ENCODE measurements around the gene FJX1.

FJX1 gene

DNA sequence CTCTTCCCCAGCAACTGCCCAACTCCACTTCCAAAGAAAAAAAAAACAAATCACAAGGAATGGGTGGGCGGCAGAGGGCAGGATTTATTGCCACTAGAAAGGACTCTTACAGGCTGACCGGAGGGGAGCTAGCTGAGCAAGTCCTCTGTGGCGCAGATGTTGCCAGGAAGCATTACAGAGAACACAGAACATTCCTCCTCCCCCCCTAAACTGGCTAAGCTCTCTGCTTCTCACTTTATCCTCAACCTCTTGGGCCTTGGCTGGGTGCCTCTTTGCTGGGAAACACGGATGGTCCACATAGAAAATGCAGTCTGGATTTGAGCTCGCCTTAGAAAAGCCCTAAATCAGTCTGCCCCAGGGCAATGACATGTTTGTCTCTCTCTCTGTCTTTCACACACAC is 12.6 kb upstream of the FJX1 start:
- FAIRE-seq, result no peak

DNA sequence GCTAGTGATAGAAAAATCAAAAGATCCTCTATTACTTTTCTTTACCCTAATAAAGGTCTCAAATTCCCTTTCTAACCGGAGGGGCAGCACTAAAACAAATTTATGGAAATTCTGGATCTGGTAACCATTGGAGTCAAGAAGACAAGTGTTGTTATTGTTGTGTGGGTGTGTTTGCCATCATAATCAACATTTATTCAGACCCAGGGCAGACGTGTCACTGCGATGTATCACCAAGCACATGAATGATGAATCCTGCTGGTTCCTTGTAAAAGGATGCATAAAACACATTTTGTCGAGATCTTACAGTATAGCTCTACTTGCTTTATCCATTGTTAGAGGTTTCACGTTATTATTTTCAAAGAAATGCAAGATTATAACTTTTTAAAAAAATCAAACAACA is 12.1 kb upstream of the FJX1 start:
- DNase-seq (ENCODE audit: extremely low spot score, insufficient read length, low read depth), result no peak
- FAIRE-seq, result no peak

More for the DNA sequence above, 12.6 kb upstream of the FJX1 start:
- DNase-seq (ENCODE audit: extremely low spot score, insufficient read length, low read depth), result no peak

DNA sequence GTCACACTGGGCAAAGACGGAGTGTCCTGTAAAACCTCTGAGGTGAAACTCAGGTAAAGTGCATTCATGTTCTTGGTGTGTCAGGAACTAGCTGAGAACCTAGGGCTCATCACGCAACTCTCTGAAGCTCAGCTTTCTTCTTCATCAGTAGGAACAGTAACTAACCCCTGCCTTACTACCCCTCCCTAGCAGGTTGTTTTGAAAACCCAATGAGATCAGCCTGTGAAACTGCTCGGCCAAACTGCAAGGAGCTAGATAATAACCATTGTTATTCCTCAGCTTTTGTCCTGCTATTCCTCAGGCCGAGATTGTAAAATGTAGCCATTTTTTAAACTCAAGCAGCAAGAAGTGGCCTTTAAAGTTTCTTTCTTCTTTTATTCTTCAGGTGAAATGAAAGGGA is 9.8 kb upstream of the FJX1 start:
- no peak for DNase-seq (ENCODE audit: extremely low spot score, insufficient read length, low read depth)
- FAIRE-seq, result no peak

DNA sequence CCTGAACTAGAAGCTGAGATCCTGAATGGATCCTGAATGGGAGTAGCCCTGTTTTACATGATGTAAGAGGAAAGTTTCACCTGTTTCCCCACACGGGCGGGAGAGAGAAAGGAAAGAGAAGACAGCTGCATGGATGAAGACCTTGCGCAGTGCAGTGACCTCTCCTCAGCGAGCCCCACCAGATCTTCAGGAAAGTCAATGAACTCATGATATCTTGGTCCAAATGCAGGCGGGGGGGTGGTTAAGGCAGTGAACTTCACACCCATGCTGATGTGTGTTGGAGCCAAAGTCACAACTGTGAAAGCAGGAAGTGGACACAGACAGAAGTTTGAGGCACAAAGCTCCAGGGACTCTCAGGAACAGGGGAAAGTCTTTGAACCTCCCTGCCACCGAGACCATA is 8.6 kb upstream of the FJX1 start:
- no peak for FAIRE-seq
- DNase-seq (ENCODE audit: extremely low spot score, insufficient read length, low read depth), result no peak

DNA sequence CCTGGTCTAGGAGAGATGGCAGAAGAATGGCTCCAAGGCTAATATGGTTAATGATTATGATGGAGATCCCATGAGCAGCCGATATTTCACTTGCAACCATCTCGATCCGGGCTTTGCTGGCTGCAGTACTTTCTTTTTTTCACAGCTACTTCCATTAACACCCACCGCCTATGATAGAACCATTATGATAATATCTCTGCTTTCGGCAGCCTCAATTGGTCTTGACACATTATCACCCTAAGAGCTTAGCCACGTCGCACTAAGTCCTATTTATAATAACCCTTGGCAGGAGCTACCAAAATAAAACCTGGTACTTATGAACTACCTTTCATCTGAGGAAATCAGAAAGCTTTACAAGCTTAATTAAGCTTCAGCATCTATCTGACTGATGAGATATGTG is 7.6 kb upstream of the FJX1 start:
- FAIRE-seq (no peak), DNase-seq (ENCODE audit: extremely low spot score, insufficient read length, low read depth) (no peak)

DNA sequence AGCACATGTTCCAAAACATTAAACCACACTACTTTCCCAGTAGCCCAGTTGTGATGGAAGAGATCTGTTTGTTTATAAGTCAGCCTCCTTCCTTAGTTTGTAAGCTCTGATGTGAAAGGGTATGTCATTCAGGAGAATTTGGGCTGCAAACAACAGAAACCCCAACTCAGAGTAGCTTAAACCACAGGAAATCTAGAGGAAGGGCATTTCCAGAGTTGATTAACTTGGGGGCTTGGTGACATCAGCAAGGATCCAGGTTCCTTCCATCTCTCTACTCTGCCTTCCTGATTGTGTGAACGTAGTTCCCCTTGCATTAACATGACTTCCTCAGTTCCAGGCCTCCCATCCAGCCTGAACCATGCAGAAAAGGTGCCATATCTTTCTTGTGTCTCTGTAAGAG is 6.5 kb upstream of the FJX1 start:
- no peak for FAIRE-seq
- no peak for DNase-seq (ENCODE audit: extremely low spot score, insufficient read length, low read depth)

DNA sequence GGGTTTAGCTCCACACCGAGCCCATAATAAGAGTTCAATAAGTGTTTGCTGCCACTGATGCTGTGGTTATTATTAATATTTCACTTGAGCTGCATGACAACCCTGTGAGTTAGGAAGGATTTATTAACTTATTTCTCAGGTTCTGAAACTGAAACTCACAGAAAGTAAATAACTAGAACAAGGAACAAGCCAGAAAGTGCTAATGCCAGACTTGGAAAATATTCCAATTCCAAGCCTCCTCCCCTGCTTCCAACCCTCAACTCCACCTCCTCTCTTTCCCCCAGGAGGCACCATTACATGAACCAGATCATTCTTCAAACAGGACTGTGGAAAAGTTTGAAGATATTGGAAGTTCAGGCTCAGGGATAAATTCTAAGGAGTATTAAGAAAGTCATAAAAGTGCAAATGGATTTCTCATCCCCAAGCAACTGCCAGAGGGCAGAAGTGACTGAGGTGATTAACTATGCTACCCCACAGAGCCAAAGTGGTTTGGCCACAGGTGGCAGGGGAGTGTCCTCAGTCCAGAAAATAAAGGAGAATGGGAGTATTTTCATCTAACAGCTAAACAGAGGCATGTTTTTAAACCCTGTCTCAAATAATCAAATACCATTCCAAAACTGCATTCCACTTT is 3.2 kb upstream of the FJX1 start:
- FAIRE-seq (peak; percentile 55), DNase-seq (ENCODE audit: extremely low spot score, insufficient read length, low read depth) (no peak)

DNA sequence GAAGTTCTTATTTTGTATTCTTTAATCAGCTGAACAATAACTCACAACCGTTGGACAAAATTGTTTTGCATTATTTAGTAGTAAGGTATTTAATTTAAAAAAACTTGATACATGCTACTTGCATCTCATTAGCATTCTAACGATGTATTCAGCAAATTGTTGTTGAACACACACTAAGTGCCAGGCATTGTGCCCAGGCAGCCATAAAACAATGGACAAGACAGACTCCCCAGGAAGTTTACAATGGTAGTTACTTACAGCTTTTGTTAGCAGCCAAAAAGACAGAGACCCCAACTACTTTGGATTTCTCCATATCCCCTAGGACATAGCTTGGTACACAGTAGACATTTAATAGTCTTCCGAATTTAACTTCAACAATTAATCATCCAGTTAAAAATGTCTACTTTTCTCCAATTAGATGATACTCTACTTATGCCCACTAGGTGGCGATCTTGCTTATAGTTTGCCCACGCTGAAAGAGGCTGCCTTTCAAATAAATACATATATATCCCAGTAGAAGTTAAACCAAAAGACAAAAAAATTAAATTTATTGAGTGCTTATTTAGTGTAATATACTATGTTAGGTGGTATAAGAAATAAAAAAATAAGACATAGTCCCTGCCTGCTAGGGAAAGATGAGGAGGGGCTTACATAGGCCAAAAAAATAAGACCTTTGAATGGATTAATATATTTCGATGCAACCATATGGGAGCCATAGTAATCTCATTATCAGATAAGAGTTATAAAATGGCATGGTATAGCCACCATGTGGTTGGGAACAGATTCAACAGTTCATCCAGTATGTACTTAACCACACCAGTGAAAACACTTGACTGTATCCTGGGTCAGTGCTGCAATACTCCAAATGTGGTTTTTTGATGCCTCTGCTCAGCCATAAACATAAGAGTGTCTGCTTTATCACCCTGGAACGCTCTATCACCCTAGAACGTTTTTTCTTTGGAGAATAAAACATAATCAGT is 2.0 kb upstream of the FJX1 start:
- peak; percentile 73 for FAIRE-seq
- DNase-seq (ENCODE audit: extremely low spot score, insufficient read length, low read depth), result peak; percentile 25

DNA sequence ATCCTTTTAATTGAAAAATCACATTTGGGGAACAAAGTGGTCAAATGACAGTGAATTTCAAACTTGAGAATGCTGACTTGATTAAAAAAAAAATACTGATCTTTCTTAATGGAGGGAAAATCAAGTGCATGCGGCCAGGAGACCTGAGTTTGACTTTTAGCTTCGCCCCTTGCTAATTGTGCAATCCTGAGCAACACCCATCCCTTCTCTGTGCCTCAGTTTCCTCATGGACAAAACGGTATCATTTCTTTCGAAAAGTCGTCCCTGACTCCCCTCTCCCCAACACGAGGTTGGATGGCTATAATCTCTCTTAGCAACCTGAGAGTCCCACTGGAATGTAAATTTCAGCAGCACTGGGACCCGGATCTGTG is 959 bp upstream of the FJX1 start:
- no peak for FAIRE-seq
- DNase-seq (ENCODE audit: extremely low spot score, insufficient read length, low read depth), result no peak

DNA sequence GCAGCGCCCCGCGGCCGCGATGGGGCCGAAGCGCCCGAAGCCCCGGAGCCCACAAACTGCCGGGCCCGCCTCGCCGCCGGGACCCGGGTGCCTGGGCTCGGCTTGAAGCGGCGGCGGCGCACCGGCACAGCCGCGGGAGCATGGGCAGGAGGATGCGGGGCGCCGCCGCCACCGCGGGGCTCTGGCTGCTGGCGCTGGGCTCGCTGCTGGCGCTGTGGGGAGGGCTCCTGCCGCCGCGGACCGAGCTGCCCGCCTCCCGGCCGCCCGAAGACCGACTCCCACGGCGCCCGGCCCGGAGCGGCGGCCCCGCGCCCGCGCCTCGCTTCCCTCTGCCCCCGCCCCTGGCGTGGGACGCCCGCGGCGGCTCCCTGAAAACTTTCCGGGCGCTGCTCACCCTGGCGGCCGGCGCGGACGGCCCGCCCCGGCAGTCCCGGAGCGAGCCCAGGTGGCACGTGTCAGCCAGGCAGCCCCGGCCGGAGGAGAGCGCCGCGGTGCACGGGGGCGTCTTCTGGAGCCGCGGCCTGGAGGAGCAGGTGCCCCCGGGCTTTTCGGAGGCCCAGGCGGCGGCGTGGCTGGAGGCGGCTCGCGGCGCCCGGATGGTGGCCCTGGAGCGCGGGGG is 346 bp downstream of the FJX1 start:
- DNase-seq (ENCODE audit: extremely low spot score, insufficient read length, low read depth), result peak; percentile 36
- no peak for FAIRE-seq

DNA sequence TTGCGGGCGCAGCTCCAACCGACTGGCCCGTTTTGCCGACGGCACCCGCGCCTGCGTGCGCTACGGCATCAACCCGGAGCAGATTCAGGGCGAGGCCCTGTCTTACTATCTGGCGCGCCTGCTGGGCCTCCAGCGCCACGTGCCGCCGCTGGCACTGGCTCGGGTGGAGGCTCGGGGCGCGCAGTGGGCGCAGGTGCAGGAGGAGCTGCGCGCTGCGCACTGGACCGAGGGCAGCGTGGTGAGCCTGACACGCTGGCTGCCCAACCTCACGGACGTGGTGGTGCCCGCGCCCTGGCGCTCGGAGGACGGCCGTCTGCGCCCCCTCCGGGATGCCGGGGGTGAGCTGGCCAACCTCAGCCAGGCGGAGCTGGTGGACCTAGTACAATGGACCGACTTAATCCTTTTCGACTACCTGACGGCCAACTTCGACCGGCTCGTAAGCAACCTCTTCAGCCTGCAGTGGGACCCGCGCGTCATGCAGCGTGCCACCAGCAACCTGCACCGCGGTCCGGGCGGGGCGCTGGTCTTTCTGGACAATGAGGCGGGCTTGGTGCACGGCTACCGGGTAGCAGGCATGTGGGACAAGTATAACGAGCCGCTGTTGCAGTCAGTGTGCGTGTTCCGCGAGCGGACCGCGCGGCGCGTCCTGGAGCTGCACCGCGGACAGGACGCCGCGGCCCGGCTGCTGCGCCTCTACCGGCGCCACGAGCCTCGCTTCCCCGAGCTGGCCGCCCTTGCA is 1.0 kb downstream of the FJX1 start:
- FAIRE-seq (no peak), DNase-seq (ENCODE audit: extremely low spot score, insufficient read length, low read depth) (peak; percentile 12)

DNA sequence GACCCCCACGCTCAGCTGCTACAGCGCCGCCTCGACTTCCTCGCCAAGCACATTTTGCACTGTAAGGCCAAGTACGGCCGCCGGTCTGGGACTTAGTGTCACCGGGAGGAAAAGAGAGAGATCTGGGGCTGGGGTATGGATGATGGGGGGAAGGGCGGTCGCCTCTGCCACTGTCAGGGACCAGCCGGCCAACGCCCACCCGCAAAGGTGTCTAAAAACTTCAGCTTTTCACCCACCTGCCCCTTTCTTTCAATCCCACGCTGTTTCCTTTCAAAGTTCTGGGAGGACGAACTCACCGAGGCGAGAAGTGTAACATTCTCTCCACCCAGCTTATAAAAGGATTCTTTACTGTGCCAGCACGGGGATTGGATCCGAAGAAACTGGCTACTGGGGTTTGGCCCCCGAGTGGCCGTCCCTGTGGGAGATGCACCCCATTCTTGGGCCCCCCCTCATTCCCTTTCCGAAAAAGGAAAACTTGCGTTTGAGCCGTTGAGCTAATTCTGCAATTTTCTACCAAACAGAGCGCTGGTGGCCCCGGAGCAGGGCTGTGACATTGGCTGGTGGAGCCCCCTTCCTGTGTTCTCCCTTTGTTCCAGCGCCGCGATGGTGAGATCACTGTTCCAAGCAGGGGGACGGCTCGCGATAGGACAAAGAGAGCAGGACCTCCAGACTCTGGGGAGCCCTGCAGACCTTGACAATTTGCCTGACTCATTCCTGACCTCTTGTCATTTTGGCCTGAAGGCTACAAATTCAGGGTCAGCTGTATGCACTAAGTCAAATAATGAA is 1.8 kb downstream of the FJX1 start:
- DNase-seq (ENCODE audit: extremely low spot score, insufficient read length, low read depth) (no peak), FAIRE-seq (no peak)

DNA sequence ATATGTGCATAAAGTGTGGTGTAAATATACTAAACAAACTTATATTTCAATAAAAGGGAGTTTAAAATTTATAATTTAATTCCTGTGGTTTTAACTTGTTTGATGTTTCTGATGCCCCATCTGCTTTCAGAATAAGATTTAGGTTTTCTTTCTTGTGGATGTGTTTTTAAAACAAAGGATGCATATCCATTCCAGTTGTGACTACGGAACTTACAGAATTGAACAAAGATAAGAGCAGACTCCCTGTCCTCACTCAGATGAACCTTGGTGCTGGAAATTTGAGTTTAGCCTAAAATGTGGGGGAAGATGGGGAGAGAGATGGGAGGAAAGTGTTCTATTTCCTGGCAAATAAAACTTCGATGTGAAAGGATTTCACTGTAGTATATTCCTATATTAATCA is 2.5 kb downstream of the FJX1 start:
- FAIRE-seq, result no peak
- no peak for DNase-seq (ENCODE audit: extremely low spot score, insufficient read length, low read depth)

DNA sequence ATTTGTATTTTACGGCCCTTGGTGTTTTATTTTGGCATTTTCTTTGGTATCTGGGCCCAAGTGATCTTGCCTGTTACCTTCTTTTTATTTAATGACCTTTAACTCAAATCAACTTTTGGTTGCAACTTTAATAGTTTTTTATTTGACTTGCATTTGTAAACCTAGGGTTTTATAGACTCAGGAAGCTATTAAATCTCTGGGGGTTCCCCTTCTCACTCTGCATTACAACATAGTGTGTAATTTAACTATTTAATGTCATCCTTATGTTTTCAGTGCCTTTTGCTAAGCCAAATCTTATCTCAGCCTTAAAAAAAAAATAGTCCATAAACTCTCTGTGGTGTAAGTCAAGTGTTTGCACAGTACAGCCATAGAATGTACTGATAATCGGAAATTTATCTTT is 3.4 kb downstream of the FJX1 start:
- DNase-seq (ENCODE audit: extremely low spot score, insufficient read length, low read depth), result no peak
- FAIRE-seq, result no peak

DNA sequence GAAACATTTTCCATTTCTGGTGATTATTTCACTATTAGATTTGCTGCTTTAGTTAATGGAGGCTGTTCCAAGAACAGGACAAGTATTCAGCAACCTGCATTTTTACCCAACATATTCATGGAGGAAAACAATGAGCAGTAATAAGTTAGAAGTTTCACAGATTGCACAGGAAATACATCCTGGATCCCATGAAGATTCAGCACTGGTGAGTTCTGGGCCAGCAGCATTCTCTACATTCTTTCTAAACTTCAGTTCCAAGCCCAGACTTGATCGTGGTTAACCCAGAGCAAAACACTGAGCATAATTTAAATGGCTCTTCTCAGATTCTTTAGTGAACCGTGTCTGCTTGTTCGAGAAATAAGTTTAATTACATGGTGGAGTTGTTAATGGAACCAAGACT is 3.8 kb downstream of the FJX1 start:
- no peak for DNase-seq (ENCODE audit: extremely low spot score, insufficient read length, low read depth)

DNA sequence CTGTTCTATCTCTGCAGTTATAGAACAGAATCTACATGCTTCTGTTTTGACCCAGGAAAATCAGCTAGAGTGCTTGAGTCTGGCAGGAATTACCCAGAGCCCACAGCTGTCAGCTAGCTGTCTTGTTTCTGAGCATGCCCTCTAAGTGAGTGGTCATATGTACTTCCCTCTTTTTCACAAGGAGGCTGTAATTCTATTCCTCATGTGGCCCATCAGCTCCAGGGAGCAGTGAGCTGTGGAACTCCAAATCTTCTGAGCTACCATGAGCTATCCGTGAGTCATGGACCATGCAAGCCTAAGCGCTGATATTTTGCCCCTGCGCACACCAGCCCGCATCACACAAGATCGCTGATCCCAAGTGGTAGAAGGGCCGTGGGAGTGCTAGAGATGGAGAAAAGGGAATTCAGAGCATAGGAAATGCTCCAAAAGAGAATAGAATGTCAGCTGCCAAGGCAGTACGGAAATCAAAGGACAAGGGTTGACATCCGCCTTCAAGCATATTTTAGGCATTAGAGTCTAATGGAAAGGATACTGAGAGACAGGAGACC is 5.4 kb downstream of the FJX1 start:
- DNase-seq (ENCODE audit: extremely low spot score, insufficient read length, low read depth) (no peak), FAIRE-seq (no peak)

More for the DNA sequence above, 3.8 kb downstream of the FJX1 start:
- no peak for FAIRE-seq

DNA sequence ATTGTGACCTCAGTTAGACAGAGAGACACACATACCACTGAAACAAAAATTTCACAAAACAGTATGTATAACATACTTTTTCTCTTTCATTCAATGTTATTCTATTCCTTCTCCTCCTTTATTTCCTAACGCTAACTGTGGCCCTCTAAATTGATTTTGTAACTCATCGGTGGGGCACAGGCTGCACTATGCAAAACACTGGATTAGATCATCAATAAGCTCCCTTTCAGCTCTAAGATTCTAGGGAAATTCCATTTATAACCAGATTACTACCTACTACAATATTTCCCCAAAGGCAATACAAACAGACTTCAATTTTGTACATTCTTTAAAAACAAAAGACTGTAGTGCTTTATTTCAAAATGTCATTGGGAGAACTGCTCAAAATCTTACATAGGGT is 6.1 kb downstream of the FJX1 start:
- DNase-seq (ENCODE audit: extremely low spot score, insufficient read length, low read depth) (no peak), FAIRE-seq (no peak)

DNA sequence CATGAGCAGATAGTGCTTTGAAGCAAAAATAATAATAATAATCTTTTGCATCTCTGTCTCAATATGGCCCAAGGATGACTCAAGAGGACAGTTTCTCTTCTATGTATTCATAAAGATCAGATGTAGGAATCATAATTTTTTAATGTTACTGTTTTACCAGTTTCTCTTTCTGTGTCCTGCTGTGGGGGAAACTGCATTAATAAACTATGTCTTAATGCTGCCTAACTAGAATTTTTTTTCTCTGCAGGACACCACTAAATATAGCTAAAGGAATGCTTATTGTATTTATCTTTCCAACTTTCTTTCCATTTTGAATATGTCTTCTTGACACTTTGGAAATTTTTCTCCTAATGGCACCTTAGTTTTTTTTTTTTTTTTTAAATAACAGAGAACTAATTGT is 6.5 kb downstream of the FJX1 start:
- FAIRE-seq, result no peak
- DNase-seq (ENCODE audit: extremely low spot score, insufficient read length, low read depth), result no peak

DNA sequence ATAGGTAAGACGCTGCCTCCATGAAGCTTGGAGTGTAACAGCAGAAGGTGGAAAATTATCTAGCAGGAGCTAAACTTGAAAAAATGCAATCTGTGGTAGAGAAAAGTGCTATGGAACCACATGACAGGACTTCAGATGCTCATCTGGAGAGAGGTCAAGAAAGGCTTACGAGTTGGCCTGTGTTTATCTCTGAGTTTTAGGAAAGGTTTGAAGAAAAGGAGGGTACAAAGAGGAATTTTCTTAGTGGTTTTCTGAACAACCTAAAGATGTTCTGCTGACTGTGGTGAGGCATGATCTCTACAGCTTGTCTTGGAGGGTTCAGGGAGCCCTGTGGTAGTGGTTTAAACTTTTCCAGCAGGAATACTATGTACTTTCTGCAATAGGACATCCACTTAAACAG is 8.2 kb downstream of the FJX1 start:
- FAIRE-seq (no peak), DNase-seq (ENCODE audit: extremely low spot score, insufficient read length, low read depth) (no peak)
